ENCODE measurements around the gene NXN. TPM values are rescaled to one million over a fixed set of nuclear protein-coding genes. Genes with fewer than 3 reads are reported as not detected.
"Not testable (repeated sequence)": the region's sequence is repeated elsewhere in the genome, so short reads cannot be mapped to it uniquely, and the experiment has no call there.

The NXN gene
- total RNA-seq, 1 donor from 2014 or later, result 0.31 TPM

- H3K27ac Mint-ChIP-seq, result no peak overlapping the region
- no peaks in the 10 kb centered on the region for H3K27me3 Mint-ChIP-seq (ENCODE audit: insufficient read depth)
- no peaks in the 10 kb centered on the region for H3K4me1 Mint-ChIP-seq (ENCODE audit: low read depth)
- DNase-seq (ENCODE audit: low spot score), result no peak
- intact Hi-C loops (cut with micrococcal nuclease), result no loop called here
- peaks cover 39% of the 10 kb centered on the region for H3K36me3 Mint-ChIP-seq (ENCODE audit: low read depth)
- H3K4me3 Mint-ChIP-seq, result no peak overlapping the region
- no peaks in the 10 kb centered on the region for H3K9me3 Mint-ChIP-seq
Measured at GRCh38 chr17:759964-760363, 219.6 kb downstream of the NXN start.

GRCh38 chr17:756010-756567 is 223.5 kb downstream of the NXN start:
- DNase-seq (ENCODE audit: low spot score); intact Hi-C loops (cut with micrococcal nuclease); H3K27me3 Mint-ChIP-seq (ENCODE audit: insufficient read depth); H3K4me3 Mint-ChIP-seq; H3K27ac Mint-ChIP-seq; H3K9me3 Mint-ChIP-seq: not testable (repeated sequence)
- peaks cover 34% of the 10 kb centered on the region for H3K36me3 Mint-ChIP-seq (ENCODE audit: low read depth)
- peaks cover 11% of the 10 kb centered on the region for H3K4me1 Mint-ChIP-seq (ENCODE audit: low read depth)

DNA sequence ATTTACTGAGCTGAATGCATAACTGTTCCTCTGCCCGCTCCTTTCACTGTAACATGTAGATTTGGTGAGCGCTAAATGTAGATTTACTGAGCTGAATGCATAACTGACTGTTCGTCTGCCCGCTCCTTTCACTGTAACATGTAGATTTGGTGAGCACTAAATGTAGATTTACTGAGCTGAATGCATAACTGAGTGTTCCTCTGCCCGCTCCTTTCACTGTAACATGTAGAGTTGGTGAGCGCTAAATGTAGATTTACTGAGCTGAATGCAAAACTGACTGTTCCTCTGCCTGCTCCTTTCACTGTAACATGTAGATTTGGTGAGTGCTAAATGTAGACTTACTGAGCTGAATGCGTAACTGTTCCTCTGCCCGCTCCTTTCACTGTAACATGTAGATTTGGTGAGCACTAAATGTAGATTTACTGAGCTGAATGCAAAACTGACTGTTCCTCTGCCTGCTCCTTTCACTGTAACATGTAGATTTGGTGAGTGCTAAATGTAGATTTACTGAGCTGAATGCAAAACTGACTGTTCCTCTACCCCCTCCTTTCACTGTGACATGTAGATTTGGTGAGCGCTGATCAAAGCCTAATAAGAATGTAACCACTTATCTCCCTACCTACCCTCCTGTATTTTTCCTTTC is 224.1 kb downstream of the NXN start:
- H3K27me3 Mint-ChIP-seq (ENCODE audit: insufficient read depth); DNase-seq (ENCODE audit: low spot score); H3K9me3 Mint-ChIP-seq; H3K4me3 Mint-ChIP-seq; H3K27ac Mint-ChIP-seq; intact Hi-C loops (cut with micrococcal nuclease): not testable (repeated sequence)
- peaks cover 32% of the 10 kb centered on the region for H3K36me3 Mint-ChIP-seq (ENCODE audit: low read depth)
- H3K4me1 Mint-ChIP-seq (ENCODE audit: low read depth), result peaks cover 17% of the 10 kb centered on the region

DNA sequence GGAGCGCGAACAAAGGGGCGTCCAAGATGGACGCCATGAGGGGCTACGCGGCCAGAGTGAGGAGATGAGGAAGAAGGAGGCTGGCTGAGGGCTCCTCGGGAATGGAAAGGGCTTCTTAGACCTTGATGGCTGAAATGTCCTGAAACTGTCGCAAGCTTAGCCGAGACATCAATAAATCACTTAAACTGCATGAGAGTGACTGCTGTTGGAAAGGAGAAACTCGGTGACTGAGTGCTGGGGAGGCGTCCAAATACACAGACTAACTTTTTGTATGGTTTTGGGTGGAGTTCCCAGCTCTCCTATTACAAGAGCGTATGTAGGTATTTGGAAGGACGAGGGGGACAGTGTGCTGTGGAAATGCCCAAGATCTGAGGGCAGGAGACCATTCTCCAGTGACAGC is 226.2 kb downstream of the NXN start:
- Mint-ChIP-seq H3K36me3 (ENCODE audit: low read depth) (peaks cover 35% of the 10 kb centered on the region), H3K9me3 (no peaks in the 10 kb centered on the region), H3K27me3 (ENCODE audit: insufficient read depth) (no peaks in the 10 kb centered on the region), H3K4me3 (peak overlapping the region; percentile 66), H3K27ac (no peak overlapping the region), H3K4me1 (ENCODE audit: low read depth) (peaks cover 30% of the 10 kb centered on the region)
- DNase-seq (ENCODE audit: low spot score), result no peak
- intact Hi-C loops (cut with micrococcal nuclease), result loop anchor here (2.0 kb wide), 1 partner anchor 19 kb away; no protein-coding TSS in a partner anchor

DNA sequence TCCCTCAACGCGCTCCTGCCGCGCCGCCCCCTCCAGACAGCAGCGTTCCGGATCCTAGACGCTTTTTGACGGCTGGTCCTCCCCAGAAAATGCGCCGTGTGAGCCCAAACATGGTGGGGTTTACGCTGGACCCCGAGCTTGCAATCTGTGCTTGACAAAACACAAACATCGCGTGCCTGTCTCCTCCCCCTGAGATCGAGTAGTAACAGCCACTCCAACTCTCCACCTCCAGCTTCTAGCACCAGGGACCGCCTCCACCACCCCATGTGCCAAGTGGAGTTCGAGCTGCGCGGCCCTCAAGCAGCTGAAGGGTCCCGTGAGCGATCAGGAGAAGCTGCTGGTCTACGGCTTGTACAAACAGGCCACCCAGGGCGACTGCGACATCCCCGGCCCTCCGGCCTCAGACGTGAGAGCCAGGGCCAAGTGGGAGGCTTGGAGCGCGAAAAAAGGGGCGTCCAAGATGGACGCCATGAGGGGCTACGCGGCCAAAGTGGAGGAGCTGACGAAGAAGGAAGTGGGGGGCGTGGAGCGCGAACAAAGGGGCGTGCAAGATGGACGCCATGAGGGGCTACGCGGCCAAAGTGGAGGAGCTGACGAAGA is 226.9 kb downstream of the NXN start:
- peaks cover 42% of the 10 kb centered on the region for H3K36me3 Mint-ChIP-seq (ENCODE audit: low read depth)
- peak overlapping the region; percentile 92 for H3K4me3 Mint-ChIP-seq
- H3K9me3 Mint-ChIP-seq, result no peaks in the 10 kb centered on the region
- intact Hi-C loops (cut with micrococcal nuclease), result loop anchor here (1.0 to 2.0 kb wide), 7 partner anchors 12 to 244 kb away; partner anchors contain the start of genes GLOD4, MRM3 and VPS53
- H3K27ac Mint-ChIP-seq, result peak overlapping the region; percentile 95
- no peaks in the 10 kb centered on the region for H3K27me3 Mint-ChIP-seq (ENCODE audit: insufficient read depth)
- H3K4me1 Mint-ChIP-seq (ENCODE audit: low read depth), result peaks cover 34% of the 10 kb centered on the region
- DNase-seq (ENCODE audit: low spot score), result peak; percentile 16

DNA sequence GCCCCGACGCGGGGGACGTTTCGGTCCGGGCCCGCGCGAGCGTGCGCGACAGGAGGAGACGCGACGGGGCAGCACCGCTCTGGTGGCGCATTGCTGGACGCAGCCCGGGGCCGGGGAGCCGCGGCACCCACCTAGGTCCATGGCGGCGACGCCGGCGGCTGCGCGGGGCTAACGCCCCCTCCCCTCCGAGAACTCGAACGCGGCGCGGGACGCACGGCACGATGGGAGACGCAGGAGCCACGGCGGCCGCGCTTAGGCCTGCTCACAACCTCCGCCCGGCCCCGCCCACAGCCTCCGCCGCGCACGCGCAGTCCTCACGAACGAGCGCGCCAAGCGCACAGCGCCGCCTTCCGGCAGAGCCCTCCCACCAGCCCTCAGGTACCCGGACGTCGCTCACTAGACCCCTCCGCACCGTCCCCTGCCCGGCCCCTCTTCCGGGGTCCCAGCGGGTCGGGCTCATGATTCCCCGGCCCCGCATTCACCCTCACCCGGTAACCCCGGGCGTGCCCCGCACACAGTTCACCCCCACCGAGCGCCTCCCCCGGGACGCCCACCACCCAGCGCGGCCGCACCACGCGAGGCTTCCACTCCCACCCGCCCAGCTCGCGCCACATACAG is 227.5 kb downstream of the NXN start, which contains the start of gene GEMIN4:
Gene GEMIN4, minus strand, starts transcription at position 263 of the 618 bp plus-strand sequence. Its CDS starts 122 bp downstream, at position 141.
- intact Hi-C loops (cut with micrococcal nuclease), result loop anchor here (1.0 to 2.0 kb wide), 7 partner anchors 12 to 244 kb away; partner anchors contain the start of genes GLOD4, MRM3 and VPS53
- H3K27me3 Mint-ChIP-seq (ENCODE audit: insufficient read depth), result no peaks in the 10 kb centered on the region
- peaks cover 45% of the 10 kb centered on the region for H3K36me3 Mint-ChIP-seq (ENCODE audit: low read depth)
- H3K9me3 Mint-ChIP-seq, result no peaks in the 10 kb centered on the region
- H3K4me1 Mint-ChIP-seq (ENCODE audit: low read depth), result peaks cover 34% of the 10 kb centered on the region
- peak within 1 kb of the TSS; percentile 95 for H3K27ac Mint-ChIP-seq
- H3K4me3 Mint-ChIP-seq, result peak within 1 kb of the TSS; percentile 97
- peak; percentile 98 for DNase-seq (ENCODE audit: low spot score)

GRCh38 chr17:751269-752001 is 228.1 kb downstream of the NXN start:
- Mint-ChIP-seq H3K36me3 (ENCODE audit: low read depth) (peaks cover 39% of the 10 kb centered on the region), H3K4me1 (ENCODE audit: low read depth) (peaks cover 34% of the 10 kb centered on the region), H3K9me3 (no peaks in the 10 kb centered on the region), H3K27ac (peak overlapping the region; percentile 94), H3K4me3 (peak overlapping the region; percentile 97), H3K27me3 (ENCODE audit: insufficient read depth) (no peaks in the 10 kb centered on the region)
- DNase-seq (ENCODE audit: low spot score), result peak; percentile 42
- intact Hi-C loops (cut with micrococcal nuclease), result loop anchor here (1.0 to 2.0 kb wide), 8 partner anchors 11 to 341 kb away; partner anchors contain the start of genes GLOD4, MRM3 and VPS53

- intact Hi-C loops (cut with micrococcal nuclease), result loop anchor here (2.0 kb wide), 1 partner anchor 340 kb away; a partner anchor contains a TSS
- peak overlapping the region; percentile 97 for H3K4me3 Mint-ChIP-seq
- H3K4me1 Mint-ChIP-seq (ENCODE audit: low read depth), result peaks cover 34% of the 10 kb centered on the region
- DNase-seq (ENCODE audit: low spot score), result no peak
- H3K27me3 Mint-ChIP-seq (ENCODE audit: insufficient read depth), result no peaks in the 10 kb centered on the region
- peaks cover 39% of the 10 kb centered on the region for H3K36me3 Mint-ChIP-seq (ENCODE audit: low read depth)
- peak overlapping the region; percentile 94 for H3K27ac Mint-ChIP-seq
- no peaks in the 10 kb centered on the region for H3K9me3 Mint-ChIP-seq
Measured at GRCh38 chr17:750431-751037, 229.0 kb downstream of the NXN start.

DNA sequence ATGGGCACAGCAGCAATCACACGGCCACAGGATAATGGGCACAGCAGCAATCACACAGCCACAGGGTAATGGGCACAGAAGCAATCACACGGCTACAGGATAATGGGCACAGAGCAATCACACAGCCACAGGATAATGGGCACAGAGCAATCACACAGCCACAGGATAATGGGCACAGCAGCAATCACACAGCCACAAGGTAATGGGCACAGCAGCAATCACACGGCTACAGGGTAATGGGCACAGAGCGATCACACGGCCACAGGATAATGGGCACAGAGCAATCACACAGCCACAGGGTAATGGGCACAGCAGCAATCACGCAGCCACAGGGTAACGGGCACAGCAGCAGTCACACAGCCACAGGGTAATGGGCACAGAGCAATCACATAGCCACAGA is 230.2 kb downstream of the NXN start:
- H3K27me3 Mint-ChIP-seq (ENCODE audit: insufficient read depth); intact Hi-C loops (cut with micrococcal nuclease); H3K9me3 Mint-ChIP-seq; DNase-seq (ENCODE audit: low spot score): not testable (repeated sequence)
- Mint-ChIP-seq H3K27ac (peak overlapping the region; percentile 31), H3K4me3 (peak overlapping the region; percentile 32), H3K36me3 (ENCODE audit: low read depth) (peaks cover 42% of the 10 kb centered on the region), H3K4me1 (ENCODE audit: low read depth) (peaks cover 34% of the 10 kb centered on the region)

Other genes starting within 250 kb of the NXN start
- gene TLCD3A, start 247.2 kb downstream of the NXN start, total RNA-seq, result 36.3 and 36.8 TPM in 2 replicates
- gene GEMIN4, start 227.5 kb downstream of the NXN start, total RNA-seq, result 64.6 and 68.6 TPM in 2 replicates
- 97.0 and 97.6 TPM in 2 replicates for gene GLOD4, start 197.5 kb downstream of the NXN start, total RNA-seq
- 31.7 and 32.0 TPM in 2 replicates for gene MRM3, start 197.4 kb downstream of the NXN start, total RNA-seq
- gene TIMM22, start 17.4 kb upstream of the NXN start, total RNA-seq, result 14.6 and 17.3 TPM in 2 replicates
- gene ABR, start 200.2 kb upstream of the NXN start, total RNA-seq, result 58.4 and 66.7 TPM in 2 replicates

Data from activated T-helper 1 cell treated with anti-CD3 and anti-CD28 coated beads, Interleukin-12 subunit alpha, Interleukin-12 subunit beta, Interleukin-2, Interleukin-4 antibody, amounts not matched to agents 30 ng/mL and 10 ng/mL and 1 ng/mL, durations not matched to agents 14 hours and 24 hours and 36 hours (primary cell).